Hepatocyte (in vitro differentiated cells): Measurements from ENCODE around the gene RBM19. TPM values are rescaled to one million over a fixed set of nuclear protein-coding genes. Genes with fewer than 3 reads are reported as not detected.

Experiments
- DNase-seq: peaks from one replicate; pipeline ENCODE4 v3.0.0-alpha.2; 2016; ENCODE audit warnings: low spot score
- H2AFZ ChIP-seq: fragments of 200-600 bp; sonication (generic); 2 replicates; pipeline ENCODE4 v1.6.0; 2016; ENCODE audit warnings: antibody characterized with exemption, mild to moderate bottlenecking
- H3K27ac ChIP-seq: fragments of 200-600 bp; sonication (generic); 2 replicates; pipeline ENCODE4 v1.5.1; 2016; ENCODE audit warnings: mild to moderate bottlenecking
- H3K27me3 ChIP-seq: fragments of 200-600 bp; sonication (generic); 2 replicates; pipeline ENCODE4 v1.6.1; 2016
- H3K36me3 ChIP-seq: fragments of 200-600 bp; sonication (generic); replicated peaks from 2 replicates; pipeline ENCODE4 v1.5.1; 2016; ENCODE audit warnings: low read depth; ENCODE audit not compliant: insufficient read depth
- H3K4me1 ChIP-seq: fragments of 200-600 bp; sonication (generic); 2 replicates; pipeline ENCODE4 v1.5.1; 2016; ENCODE audit warnings: mild to moderate bottlenecking, moderate library complexity; ENCODE audit not compliant: insufficient read depth
- H3K4me2 ChIP-seq: fragments of 200-600 bp; sonication (generic); 2 replicates; pipeline ENCODE4 v1.6.0; 2016
- H3K4me3 ChIP-seq: fragments of 200-600 bp; sonication (generic); 2 replicates; pipeline ENCODE4 v1.5.1; 2016; ENCODE audit warnings: mild to moderate bottlenecking
- H3K79me2 ChIP-seq: fragments of 200-600 bp; sonication (generic); 2 replicates; pipeline ENCODE4 v1.6.0; 2017; ENCODE audit warnings: mild to moderate bottlenecking
- H3K9me2 ChIP-seq: fragments of 200-600 bp; sonication (generic); replicated peaks from 2 replicates; pipeline ENCODE4 v1.6.0; 2017; ENCODE audit warnings: mild to moderate bottlenecking; ENCODE audit not compliant: insufficient read depth
- H3K9me3 ChIP-seq: fragments of 200-600 bp; sonication (generic); 2 replicates; pipeline ENCODE4 v1.5.1; 2016; ENCODE audit warnings: low read depth, mild to moderate bottlenecking
- H4K20me1 ChIP-seq: fragments of 200-600 bp; sonication (generic); 2 replicates; pipeline ENCODE4 v1.6.0; 2016; ENCODE audit warnings: mild to moderate bottlenecking; ENCODE audit not compliant: insufficient read depth, poor library complexity, severe bottlenecking
- EZH2 ChIP-seq: fragments of 200-600 bp; sonication (generic); IDR thresholded peaks from 2 replicates; pipeline ENCODE4 v1.6.1; 2016; ENCODE audit warnings: antibody characterized with exemption, mild to moderate bottlenecking, borderline replicate concordance
- EZH2phosphoT487 ChIP-seq: fragments of 200-600 bp; sonication (generic); IDR thresholded peaks from one replicate; pipeline ENCODE4 v1.6.1; 2018; ENCODE audit warnings: antibody characterized with exemption, mild to moderate bottlenecking, low read depth, moderate library complexity; ENCODE audit not compliant: unreplicated experiment, severe bottlenecking
- WGBS: methylation state at CpG from one replicate; pipeline ENCODE4 v1.1.6; 2016; ENCODE audit warnings: low lambda C conversion rate; ENCODE audit errors: missing lambda C conversion rate; 5-methylcytosine and 5-hydroxymethylcytosine counted together
- polyA plus RNA-seq: library from polyadenylated mRNA; unstranded; fragments of >200 nt; fragmentation: Nextera tagmentation; extraction: Ambion mirVana; gene quantifications from 2 replicates; pipeline ENCODE4 v1.2.1, GENCODE V29; 2016
- total RNA-seq: library from RNA; depleted of rRNA; stranded (reverse); fragments of >200 nt; gene quantifications from 2 replicates; pipeline ENCODE4 v1.2.3, GENCODE V29; 2014
- TF ChIP-seq, protein P1 (sequence below): fragments of 200-600 bp; sonication (generic); IDR thresholded peaks from 2 replicates; pipeline ENCODE4 v1.5.1; 2016; ENCODE audit warnings: antibody characterized with exemption, mild to moderate bottlenecking; ENCODE audit not compliant: poor library complexity

RBM19 gene
- total and polyA plus RNA-seq, 2 experiments from 2014 or later, result 14.5 to 16.8 TPM

DNA sequence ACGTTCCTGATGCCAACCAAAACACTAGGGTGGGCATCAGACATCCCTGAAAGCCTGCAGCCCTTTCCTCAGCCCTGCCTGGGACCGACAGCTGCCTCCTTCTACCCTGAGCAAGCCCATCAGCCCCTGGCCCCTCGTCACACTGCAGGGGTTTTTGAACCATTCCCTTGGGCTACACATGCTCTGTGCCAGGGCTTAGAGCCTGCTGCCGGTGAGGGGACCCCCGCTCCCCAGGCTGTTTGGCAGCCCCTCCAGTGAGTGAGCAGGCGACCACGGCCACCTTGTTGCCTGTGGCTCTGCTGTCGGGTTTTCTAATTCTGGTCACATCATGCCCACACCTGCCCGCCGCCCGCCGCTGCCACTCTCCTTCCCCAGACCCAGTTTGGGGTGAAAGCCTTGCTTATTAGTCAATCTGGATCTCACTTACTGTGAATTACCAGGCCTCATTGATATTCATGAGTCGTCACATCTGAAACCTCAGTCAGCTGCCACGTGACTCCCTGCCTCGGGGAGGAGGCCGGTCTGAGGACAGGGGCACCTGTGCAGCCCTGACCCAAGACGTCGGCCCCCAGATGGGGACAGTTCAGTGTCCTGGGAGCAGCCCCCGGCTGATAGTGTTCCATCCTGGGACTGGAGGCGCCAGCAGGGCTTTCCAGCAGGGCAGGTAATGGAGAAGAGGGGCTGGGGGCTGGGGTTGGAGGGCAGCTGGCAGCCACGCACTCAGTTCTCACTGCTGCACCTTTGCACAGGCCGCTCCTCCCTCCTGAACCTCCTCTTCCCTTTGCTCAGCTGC, 163.0 kb downstream of the RBM19 start:
- Histone ChIP-seq H3K9me2 (no peaks in the 10 kb centered on the region), H3K27ac (no peak overlapping the region), H3K36me3 (no peaks in the 10 kb centered on the region), H3K27me3 (no peaks in the 10 kb centered on the region), H3K4me2 (no peak overlapping the region), H3K9me3 (no peaks in the 10 kb centered on the region), H3K79me2 (no peaks in the 10 kb centered on the region), H4K20me1 (no peaks in the 10 kb centered on the region), H3K4me3 (no peak overlapping the region), H2AFZ (no peak overlapping the region), H3K4me1 (no peaks in the 10 kb centered on the region)
- no peak for DNase-seq
- TF ChIP-seq EZH2, result no peak
- no peak for TF ChIP-seq EZH2phosphoT487
- TF ChIP-seq, protein P1, sequence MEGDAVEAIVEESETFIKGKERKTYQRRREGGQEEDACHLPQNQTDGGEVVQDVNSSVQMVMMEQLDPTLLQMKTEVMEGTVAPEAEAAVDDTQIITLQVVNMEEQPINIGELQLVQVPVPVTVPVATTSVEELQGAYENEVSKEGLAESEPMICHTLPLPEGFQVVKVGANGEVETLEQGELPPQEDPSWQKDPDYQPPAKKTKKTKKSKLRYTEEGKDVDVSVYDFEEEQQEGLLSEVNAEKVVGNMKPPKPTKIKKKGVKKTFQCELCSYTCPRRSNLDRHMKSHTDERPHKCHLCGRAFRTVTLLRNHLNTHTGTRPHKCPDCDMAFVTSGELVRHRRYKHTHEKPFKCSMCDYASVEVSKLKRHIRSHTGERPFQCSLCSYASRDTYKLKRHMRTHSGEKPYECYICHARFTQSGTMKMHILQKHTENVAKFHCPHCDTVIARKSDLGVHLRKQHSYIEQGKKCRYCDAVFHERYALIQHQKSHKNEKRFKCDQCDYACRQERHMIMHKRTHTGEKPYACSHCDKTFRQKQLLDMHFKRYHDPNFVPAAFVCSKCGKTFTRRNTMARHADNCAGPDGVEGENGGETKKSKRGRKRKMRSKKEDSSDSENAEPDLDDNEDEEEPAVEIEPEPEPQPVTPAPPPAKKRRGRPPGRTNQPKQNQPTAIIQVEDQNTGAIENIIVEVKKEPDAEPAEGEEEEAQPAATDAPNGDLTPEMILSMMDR, result no peak
- 82% methylated on average over 22 of the region's 22 CpGs for WGBS

DNA sequence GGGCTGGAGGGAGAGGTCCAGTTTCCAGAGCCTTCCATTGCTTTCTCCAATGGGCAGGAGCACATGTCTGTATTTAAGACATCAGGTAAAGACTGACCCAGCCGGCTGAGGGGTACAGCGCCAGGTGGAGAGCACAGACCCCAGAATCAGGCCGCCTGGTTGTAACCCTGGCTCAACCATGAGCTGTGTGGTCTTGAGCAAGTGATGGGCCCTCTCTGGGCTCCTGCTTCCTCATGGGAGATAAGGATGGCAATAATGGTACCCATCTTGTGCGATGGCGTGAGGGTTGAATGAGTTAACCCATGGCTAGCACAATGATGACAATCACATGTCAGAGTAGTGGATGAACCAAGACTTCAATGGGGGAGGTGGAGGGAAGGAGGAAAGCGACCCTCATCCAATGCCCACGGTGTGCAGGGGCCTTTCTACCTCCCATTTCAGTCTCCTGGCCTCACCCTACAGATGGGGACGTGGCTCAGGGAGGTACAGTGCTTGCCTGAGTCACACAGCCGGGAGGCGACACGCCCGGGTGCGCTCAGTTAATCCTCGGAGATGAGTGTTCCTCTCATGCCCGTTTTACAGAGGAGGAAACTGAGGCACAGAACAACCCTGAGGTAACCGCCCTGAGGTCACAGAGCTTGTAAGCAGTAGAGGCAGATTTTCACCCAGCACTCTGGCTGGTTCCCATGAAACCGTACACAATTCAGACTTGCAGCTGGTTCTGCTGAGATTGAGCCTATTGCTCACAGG, 163.9 kb downstream of the RBM19 start:
- Histone ChIP-seq H3K4me3 (no peak overlapping the region), H3K9me2 (no peaks in the 10 kb centered on the region), H3K27ac (no peak overlapping the region), H3K27me3 (no peaks in the 10 kb centered on the region), H3K4me1 (no peaks in the 10 kb centered on the region), H3K36me3 (no peaks in the 10 kb centered on the region), H3K9me3 (no peaks in the 10 kb centered on the region), H3K4me2 (no peak overlapping the region), H4K20me1 (no peaks in the 10 kb centered on the region), H3K79me2 (no peaks in the 10 kb centered on the region), H2AFZ (no peak overlapping the region)
- no peak for DNase-seq
- 91% methylated on average over 17 of the region's 17 CpGs for WGBS
- TF ChIP-seq EZH2phosphoT487, result no peak

GRCh38 chr12:113800201-113800600, 165.9 kb downstream of the RBM19 start:
- no peaks in the 10 kb centered on the region for H3K9me2 ChIP-seq
- H3K79me2 ChIP-seq, result no peaks in the 10 kb centered on the region
- TF ChIP-seq EZH2 (no peak), EZH2phosphoT487 (no peak)
- TF ChIP-seq, protein P1, result no peak
- no peak overlapping the region for H3K4me3 ChIP-seq
- no peaks in the 10 kb centered on the region for H3K27me3 ChIP-seq
- no peaks in the 10 kb centered on the region for H3K4me1 ChIP-seq
- no peak overlapping the region for H3K4me2 ChIP-seq
- H2AFZ ChIP-seq, result no peak overlapping the region
- WGBS, result 97% methylated on average over 12 of the region's 12 CpGs
- H3K36me3 ChIP-seq, result no peaks in the 10 kb centered on the region
- DNase-seq, result no peak
- no peaks in the 10 kb centered on the region for H4K20me1 ChIP-seq
- no peaks in the 10 kb centered on the region for H3K9me3 ChIP-seq
- H3K27ac ChIP-seq, result no peak overlapping the region

- no peak overlapping the region for H2AFZ ChIP-seq
- no peaks in the 10 kb centered on the region for H3K36me3 ChIP-seq
- no peaks in the 10 kb centered on the region for H4K20me1 ChIP-seq
- no peak for TF ChIP-seq EZH2
- TF ChIP-seq, protein P1, result no peak
- no peak for TF ChIP-seq EZH2phosphoT487
- no peaks in the 10 kb centered on the region for H3K27me3 ChIP-seq
- no peaks in the 10 kb centered on the region for H3K9me2 ChIP-seq
- H3K79me2 ChIP-seq, result no peaks in the 10 kb centered on the region
- no peak overlapping the region for H3K4me2 ChIP-seq
- 91% methylated on average over 14 of the region's 14 CpGs for WGBS
- H3K4me1 ChIP-seq, result no peaks in the 10 kb centered on the region
- H3K4me3 ChIP-seq, result no peak overlapping the region
- no peak overlapping the region for H3K27ac ChIP-seq
- no peak for DNase-seq
- H3K9me3 ChIP-seq, result no peaks in the 10 kb centered on the region
Observed at GRCh38 chr12:113798552-113798951, 167.6 kb downstream of the RBM19 start.
